Left hindlimb (tissue), 1 donor: ENCODE measurements around the gene PRM3.

Experiments used
- DNase-seq: peaks from one replicate; pipeline ENCODE4 v3.0.0-alpha.2; 2018

PRM3 gene

DNA sequence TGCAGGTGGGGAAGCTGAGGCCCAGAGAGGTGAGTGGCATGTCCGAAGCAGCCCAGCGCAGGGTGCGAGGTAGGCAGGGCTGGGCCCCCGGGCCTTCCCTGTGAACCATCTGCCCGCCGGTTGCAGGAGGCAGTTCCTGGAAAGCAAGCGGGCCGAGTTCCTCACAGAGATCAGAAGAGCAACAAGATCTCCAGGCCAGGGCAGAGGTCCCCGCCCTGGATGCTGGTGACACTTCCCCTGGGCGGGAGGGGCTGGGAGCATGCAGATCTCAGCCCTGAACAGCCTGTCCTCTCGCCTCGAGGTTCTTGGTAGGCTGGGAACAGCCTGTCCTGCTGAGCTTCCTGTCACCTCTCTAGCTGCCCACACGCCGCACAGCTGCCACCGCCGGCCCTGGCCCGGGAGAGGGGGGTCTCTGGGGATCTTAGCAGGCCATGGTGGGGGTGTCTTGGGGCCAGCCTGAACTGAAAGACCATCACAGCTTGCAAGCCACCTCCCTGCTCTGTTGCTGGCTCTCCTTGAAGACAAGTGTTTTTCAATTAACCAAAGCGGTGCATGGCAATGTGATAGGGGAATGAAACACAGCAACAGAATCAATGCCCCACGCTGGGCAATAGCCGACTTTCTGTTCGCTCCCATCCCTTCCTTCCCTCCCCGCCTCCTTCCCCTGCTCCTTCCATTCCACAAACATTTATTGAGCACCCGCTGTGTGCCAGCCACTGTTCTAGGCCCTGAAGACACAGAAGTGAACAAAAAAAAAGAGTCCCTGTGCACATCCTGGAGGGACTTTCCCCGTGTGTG is 49.1 kb downstream of the PRM3 start:
- DNase-seq = no peak
